HG03103 (cell line): Measurements from ENCODE around the gene IPO11.
"Not testable (repeated sequence)": the region's sequence is repeated elsewhere in the genome, so short reads cannot be mapped to it uniquely, and the experiment has no call there.

Experiments used
- ATAC-seq: cut with Tn5 transposase; IDR thresholded peaks from one replicate; pipeline ENCODE4 v1.9.1; 2021; ENCODE audit warnings: low read depth; ENCODE audit not compliant: unreplicated experiment

Gene IPO11

DNA sequence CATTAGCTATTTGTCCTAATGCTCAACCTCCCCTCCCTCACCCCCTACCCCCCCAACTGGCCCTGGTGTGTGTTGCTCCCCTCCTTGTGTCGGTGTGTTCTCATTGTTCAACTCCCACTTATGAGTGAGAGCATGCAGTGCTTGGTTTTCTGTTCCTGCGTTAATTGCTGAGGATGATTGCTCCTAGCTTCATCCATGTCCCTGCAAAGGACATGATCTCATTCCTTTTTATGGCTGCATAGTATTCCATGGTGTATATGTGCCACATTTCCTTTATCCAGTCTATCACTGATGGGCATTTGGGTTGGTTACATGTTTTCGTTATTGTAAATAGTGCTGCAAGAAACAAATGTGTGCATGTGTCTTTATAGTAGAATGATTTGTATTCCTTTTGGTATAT, 153.2 kb downstream of the IPO11 start:
- ATAC-seq = not testable (repeated sequence)

- ATAC-seq = no peak
Observed at GRCh38 chr5:62568143-62568542, 155.6 kb downstream of the IPO11 start.

DNA sequence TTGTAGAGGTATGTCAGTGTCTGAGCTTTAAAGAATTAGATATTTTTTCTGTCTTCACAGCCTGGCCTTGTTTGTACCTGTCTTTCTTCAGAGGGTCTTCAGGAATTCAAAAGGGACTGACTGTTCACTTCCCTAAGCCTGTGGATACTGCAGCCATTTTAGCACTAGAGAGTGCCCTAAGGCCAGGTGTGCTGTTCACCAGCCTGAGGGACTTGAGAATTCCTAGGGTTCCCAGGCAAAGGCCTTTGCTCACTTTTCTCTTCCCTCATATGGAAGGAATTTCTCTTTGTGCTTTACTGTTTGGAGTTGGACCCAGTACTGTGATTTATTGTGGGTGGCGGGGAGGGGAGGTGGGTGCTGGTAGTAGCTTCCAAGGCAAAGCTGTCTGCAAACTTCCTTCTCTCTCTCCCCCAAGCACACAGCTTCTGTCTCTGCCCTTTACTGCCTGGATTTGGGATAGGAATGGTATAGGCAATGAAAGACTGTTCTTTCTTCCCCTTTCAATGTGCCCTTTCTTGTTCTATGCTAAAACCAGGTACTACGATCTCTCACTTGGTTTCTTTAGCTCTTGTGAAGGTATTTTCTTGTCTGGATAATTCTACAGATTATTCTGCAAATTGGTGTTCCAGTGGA, 156.4 kb downstream of the IPO11 start:
- no peak for ATAC-seq

DNA sequence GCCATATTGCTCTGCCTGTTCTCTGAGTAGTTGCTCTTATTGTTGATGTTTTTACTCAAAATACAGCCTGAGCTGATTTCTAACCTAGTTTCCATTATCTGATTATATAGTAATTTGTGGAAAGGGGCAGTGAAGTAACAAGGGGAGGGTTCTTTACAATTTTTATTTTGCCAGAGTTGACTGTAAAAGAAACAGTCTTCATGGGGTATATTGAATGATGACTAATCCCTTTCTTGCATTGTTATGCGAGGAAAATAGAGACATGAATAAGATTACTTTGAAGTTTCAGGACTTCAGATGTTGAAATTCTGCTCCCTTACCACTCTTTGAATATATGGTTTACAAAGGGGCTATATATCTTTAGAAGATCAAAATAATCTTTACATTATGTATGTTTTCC, 156.9 kb downstream of the IPO11 start:
- no peak for ATAC-seq

- no peak for ATAC-seq
Observed at GRCh38 chr5:62572918-62573514, 160.5 kb downstream of the IPO11 start.

GRCh38 chr5:62574599-62574998, 162.0 kb downstream of the IPO11 start:
- ATAC-seq = peak; percentile 57

DNA sequence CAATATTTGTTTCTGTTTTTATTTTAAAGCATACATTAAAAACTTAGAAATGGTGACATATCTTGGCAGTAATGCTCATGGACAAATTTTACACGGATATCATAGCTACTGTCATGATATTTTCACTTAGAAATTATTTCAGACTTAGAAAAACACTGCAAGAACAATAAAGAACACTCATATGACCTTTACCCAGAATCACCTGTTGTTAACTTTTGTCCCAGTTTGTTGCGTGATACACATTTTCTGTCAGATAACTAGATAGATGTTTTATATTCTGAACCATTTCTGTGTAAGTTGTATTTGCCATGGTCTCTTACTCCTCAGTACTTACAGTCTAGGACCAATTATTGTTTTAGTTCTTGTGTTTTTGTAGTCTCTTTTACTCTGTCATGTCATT, 162.5 kb downstream of the IPO11 start:
- no peak for ATAC-seq

- no peak for ATAC-seq
Observed at GRCh38 chr5:62575489-62575888, 162.9 kb downstream of the IPO11 start.

- no peak for ATAC-seq
Observed at GRCh38 chr5:62576570-62577170, 164.1 kb downstream of the IPO11 start.

DNA sequence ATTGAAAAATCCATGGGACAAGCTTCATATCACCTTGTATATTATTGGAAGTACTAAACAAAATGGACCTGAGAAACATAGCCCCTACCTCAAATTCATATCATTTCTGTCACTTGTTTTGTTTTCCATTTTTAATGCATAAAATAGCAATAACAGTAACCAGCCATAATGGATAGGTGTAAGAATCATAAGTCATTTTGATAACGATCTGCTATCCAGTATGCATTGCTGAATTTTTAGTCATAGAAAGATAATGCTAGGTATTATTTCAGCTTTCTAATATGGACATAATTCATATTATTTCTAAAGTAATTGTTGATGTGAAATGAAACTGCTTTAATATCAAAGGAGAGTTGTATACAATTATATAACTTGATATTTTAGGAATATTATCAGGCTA, 164.9 kb downstream of the IPO11 start:
- ATAC-seq = no peak

- peak; percentile 83 for ATAC-seq
Observed at GRCh38 chr5:62578540-62578939, 166.0 kb downstream of the IPO11 start, which contains the start of gene LRRC70. Gene LRRC70, plus strand, starts transcription at chr5:62578819. Its CDS starts 620 bp downstream, at chr5:62579439.

GRCh38 chr5:62579761-62580160, 167.2 kb downstream of the IPO11 start:
- ATAC-seq = no peak

- ATAC-seq = no peak
Observed at GRCh38 chr5:62581836-62582597, 169.5 kb downstream of the IPO11 start.

- ATAC-seq = no peak
Observed at GRCh38 chr5:62584391-62584790, 171.8 kb downstream of the IPO11 start.

DNA sequence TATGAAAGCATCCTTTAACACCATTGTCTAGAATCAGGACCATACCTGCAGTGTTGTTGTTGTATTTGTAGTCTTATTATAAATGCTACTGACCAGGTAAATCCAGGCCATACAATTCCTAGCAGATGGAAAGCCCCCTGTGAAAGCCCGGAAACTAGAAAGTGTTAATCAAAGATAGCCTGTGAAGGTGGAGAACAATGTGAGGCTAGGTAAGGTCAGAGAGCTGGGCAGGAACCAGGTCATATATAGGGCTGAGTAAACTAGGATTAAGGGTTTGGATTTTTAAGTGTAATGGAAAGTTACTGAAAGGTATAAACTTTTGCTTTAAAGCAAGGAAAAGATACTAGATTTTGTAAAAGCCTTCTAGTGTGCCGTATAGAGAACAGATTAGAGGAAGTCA, 172.7 kb downstream of the IPO11 start:
- no peak for ATAC-seq

- no peak for ATAC-seq
Observed at GRCh38 chr5:62585751-62586150, 173.2 kb downstream of the IPO11 start.

- no peak for ATAC-seq
Observed at GRCh38 chr5:62587737-62588136, 175.2 kb downstream of the IPO11 start.

GRCh38 chr5:62588668-62589067, 176.1 kb downstream of the IPO11 start:
- ATAC-seq = no peak

DNA sequence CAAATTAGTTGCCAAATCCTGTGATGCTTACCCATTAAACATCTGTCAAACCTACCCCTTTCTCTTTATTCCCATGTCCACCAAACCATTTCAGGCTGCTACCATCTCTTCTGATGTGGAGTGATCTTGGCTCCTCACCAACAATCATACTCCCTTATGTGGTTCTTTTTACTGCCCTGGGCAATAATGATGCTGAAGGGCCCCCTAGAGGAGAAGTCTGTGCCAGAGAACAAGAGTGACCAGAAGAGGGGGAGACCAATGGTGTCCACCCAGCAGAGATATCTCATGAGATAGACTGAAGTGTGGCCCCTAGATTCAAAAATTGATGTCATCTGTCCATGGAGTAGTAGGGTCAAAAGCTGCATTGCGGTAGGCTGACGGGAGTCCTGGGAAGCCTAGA, 176.9 kb downstream of the IPO11 start:
- no peak for ATAC-seq

DNA sequence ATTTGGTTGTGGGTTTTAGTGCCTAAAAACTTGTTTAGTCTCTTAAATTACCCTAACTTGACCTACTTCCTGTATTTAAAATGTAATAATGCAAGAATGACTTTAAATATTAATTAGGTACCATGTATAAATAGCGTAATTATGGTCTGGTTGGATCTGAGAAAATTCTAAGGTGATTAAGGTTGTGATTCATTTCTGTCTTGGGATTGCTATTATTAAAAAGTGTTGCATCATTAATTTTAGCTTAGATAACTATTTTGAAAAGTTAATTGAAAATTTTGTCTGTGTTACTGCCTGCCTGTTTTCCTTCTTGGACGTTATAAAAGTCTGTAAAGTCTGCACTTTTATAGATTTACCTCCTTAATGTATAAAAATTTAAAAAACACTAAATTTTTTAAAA, 177.8 kb downstream of the IPO11 start:
- ATAC-seq = no peak

DNA sequence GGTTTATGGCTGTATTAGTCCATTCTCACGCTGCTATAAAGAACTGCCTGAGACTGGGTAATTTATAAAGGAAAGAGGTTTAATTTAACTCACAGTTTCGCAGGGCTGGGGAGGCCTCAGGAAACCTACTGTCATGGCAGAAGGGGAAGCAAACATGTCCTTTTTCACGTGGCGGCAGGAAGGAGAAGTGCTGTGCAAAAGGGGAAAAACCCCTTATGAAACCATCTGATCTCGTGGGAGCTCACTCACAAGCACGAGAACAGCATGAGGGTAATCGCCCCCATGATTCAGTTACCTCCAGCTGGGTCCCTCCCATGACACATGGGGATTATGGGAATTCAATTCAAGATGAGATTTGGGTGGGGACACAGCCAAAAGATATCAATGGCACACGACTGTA, 180.0 kb downstream of the IPO11 start:
- ATAC-seq = no peak
